ENCODE measurements around the gene PSENEN. TPM values are rescaled to one million over a fixed set of nuclear protein-coding genes. Genes with fewer than 3 reads are reported as not detected.
"Not testable (repeated sequence)": the region's sequence is repeated elsewhere in the genome, so short reads cannot be mapped to it uniquely, and the experiment has no call there.

Gene PSENEN
- total RNA-seq, 1 donor from 2014 or later: 50.6 TPM

DNA sequence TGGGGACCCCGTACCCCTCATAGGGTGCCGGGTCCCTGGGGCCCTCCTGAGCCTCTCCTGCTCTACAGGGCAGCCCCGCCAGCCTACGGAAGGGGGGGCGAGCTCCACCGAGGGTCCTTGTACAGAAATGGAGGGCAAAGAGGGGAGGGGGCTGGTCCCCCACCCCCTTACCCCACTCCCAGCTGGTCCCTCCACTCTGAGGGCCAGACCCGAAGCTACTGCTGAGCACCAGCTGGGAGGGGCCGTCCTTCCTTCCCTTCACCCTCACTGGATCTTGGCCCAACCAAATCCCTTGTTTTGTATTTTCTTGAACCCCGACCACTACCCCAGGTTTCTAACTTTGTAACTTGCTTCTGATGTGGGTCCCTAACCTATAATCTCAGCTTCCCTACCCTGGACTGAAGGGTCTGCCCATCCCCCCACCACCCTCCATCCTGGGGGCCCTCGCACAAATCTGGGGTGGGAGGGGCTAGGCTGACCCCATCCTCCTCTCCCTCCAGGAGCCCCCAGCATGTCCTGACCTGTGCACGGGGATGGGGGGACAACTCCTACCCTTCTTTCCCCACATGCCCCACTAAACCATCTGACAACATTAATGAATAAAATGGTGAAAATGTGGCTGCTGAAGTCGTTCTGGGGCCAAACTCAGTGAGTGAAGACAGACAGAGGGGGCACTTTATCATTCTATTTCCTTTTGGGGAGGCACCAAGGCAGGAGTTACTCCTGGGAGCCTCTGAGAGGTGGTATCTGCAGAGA, 42.9 kb downstream of the PSENEN start:
- H3K9me3 Mint-ChIP-seq: no peaks in the 10 kb centered on the region
- DNase-seq (ENCODE audit: low spot score): no peak
- intact Hi-C loops (cut with micrococcal nuclease): no loop called here
- H3K27me3 Mint-ChIP-seq (ENCODE audit: insufficient read depth): no peaks in the 10 kb centered on the region
- H3K27ac Mint-ChIP-seq: no peak overlapping the region
- H3K36me3 Mint-ChIP-seq (ENCODE audit: low read depth): peaks cover 4% of the 10 kb centered on the region
- H3K4me1 Mint-ChIP-seq (ENCODE audit: low read depth): no peaks in the 10 kb centered on the region
- no peak overlapping the region for H3K4me3 Mint-ChIP-seq

GRCh38 chr19:35789195-35789977, 43.9 kb downstream of the PSENEN start:
- intact Hi-C loops (cut with micrococcal nuclease): no loop called here
- Mint-ChIP-seq H3K4me3 (no peak overlapping the region), H3K9me3 (no peaks in the 10 kb centered on the region), H3K27me3 (ENCODE audit: insufficient read depth) (no peaks in the 10 kb centered on the region), H3K36me3 (ENCODE audit: low read depth) (peaks cover 2% of the 10 kb centered on the region), H3K4me1 (ENCODE audit: low read depth) (no peaks in the 10 kb centered on the region), H3K27ac (no peak overlapping the region)
- DNase-seq (ENCODE audit: low spot score): no peak

GRCh38 chr19:35789978-35790944, 44.8 kb downstream of the PSENEN start:
- no peak for DNase-seq (ENCODE audit: low spot score)
- peaks cover under 1% of the 10 kb centered on the region for H3K27me3 Mint-ChIP-seq (ENCODE audit: insufficient read depth)
- intact Hi-C loops (cut with micrococcal nuclease): no loop called here
- H3K4me3 Mint-ChIP-seq: no peak overlapping the region
- no peak overlapping the region for H3K27ac Mint-ChIP-seq
- H3K36me3 Mint-ChIP-seq (ENCODE audit: low read depth): peaks cover 2% of the 10 kb centered on the region
- H3K4me1 Mint-ChIP-seq (ENCODE audit: low read depth): no peaks in the 10 kb centered on the region
- H3K9me3 Mint-ChIP-seq: no peaks in the 10 kb centered on the region

DNA sequence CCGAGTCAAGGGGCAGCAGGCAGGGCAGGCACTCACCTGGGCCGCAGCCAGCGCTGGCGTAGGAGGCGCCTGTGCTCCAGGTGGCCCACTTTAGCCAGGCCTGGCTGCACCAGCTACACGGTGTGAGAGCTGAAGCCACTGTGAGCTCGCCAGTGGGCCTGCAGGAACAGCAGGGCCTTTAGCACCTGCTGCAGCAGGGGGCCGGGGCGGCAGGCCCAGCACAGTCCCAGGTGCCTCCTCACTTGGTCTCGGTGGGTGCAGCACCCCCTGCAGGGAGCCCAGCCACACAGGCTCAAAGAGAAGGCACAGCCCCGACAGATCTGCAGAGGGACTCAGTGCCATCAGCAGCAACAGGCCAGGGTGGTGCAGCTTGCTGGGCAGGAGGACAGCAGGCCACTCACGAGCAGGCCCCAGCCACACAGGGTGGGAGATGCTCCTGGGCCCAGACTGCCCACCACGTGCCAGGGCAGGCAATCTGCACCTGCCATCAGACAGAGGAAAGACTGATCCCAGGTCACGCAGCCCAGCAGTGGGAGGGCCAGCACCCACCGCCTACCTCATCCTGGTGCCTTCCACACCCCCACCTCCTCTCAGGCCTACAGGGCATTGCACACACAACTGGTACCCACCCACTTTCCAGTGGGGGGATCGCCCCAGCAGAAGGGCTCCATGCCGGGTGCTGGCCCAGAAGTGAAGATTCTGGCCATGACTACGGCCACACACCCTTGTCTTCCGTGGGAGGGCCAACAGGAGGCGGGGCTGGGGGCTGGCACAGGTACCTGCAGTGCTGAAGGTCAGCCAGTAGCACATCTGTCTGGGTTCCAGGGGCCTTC, 45.7 kb downstream of the PSENEN start:
- H3K27ac Mint-ChIP-seq: no peak overlapping the region
- no peaks in the 10 kb centered on the region for H3K36me3 Mint-ChIP-seq (ENCODE audit: low read depth)
- intact Hi-C loops (cut with micrococcal nuclease): no loop called here
- H3K4me3 Mint-ChIP-seq: no peak overlapping the region
- no peaks in the 10 kb centered on the region for H3K4me1 Mint-ChIP-seq (ENCODE audit: low read depth)
- DNase-seq (ENCODE audit: low spot score): no peak
- H3K9me3 Mint-ChIP-seq: no peaks in the 10 kb centered on the region
- peaks cover 7% of the 10 kb centered on the region for H3K27me3 Mint-ChIP-seq (ENCODE audit: insufficient read depth)

DNA sequence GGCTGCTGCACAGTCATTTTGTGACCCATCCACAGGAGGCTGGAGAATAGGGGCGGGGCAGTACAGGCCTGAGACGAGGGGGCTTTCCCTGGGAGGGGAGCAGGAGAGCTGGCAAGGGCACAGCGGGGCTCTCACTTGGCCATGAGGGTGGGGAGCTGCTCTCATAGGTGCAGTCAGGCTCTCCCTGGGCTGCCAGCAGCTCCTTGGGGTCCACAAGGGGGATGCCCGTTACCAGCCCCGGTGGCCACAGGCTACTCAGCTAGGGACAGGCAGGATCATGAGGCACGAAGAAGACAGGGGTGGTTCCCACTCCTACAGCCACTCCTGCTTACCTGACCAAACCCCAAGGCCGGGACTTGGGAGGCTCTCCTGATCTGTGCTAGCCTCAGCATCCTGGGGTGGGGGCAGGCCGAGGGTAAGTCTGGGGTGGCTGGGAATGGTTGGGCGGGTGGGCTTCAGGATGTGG, 46.4 kb downstream of the PSENEN start:
- Mint-ChIP-seq H3K9me3 (no peaks in the 10 kb centered on the region), H3K4me3 (no peak overlapping the region), H3K27me3 (ENCODE audit: insufficient read depth) (peaks cover 12% of the 10 kb centered on the region), H3K4me1 (ENCODE audit: low read depth) (no peaks in the 10 kb centered on the region), H3K27ac (no peak overlapping the region), H3K36me3 (ENCODE audit: low read depth) (no peaks in the 10 kb centered on the region)
- intact Hi-C loops (cut with micrococcal nuclease): no loop called here
- no peak for DNase-seq (ENCODE audit: low spot score)

- no peaks in the 10 kb centered on the region for H3K36me3 Mint-ChIP-seq (ENCODE audit: low read depth)
- H3K27me3 Mint-ChIP-seq (ENCODE audit: insufficient read depth): peaks cover 17% of the 10 kb centered on the region
- no peaks in the 10 kb centered on the region for H3K9me3 Mint-ChIP-seq
- no peak overlapping the region for H3K4me3 Mint-ChIP-seq
- no peak overlapping the region for H3K27ac Mint-ChIP-seq
- no peak for DNase-seq (ENCODE audit: low spot score)
- intact Hi-C loops (cut with micrococcal nuclease): no loop called here
- no peaks in the 10 kb centered on the region for H3K4me1 Mint-ChIP-seq (ENCODE audit: low read depth)
These were observed 46.9 kb downstream of the PSENEN start for GRCh38 chr19:35792312-35792711.

GRCh38 chr19:35792888-35793287, 47.4 kb downstream of the PSENEN start:
- no peak overlapping the region for H3K27ac Mint-ChIP-seq
- peaks cover 20% of the 10 kb centered on the region for H3K27me3 Mint-ChIP-seq (ENCODE audit: insufficient read depth)
- H3K4me1 Mint-ChIP-seq (ENCODE audit: low read depth): no peaks in the 10 kb centered on the region
- no peaks in the 10 kb centered on the region for H3K36me3 Mint-ChIP-seq (ENCODE audit: low read depth)
- no peaks in the 10 kb centered on the region for H3K9me3 Mint-ChIP-seq
- intact Hi-C loops (cut with micrococcal nuclease): no loop called here
- DNase-seq (ENCODE audit: low spot score): no peak
- H3K4me3 Mint-ChIP-seq: no peak overlapping the region

GRCh38 chr19:35793381-35794165, 48.1 kb downstream of the PSENEN start:
- H3K4me1 Mint-ChIP-seq (ENCODE audit: low read depth): no peaks in the 10 kb centered on the region
- H3K4me3 Mint-ChIP-seq: no peak overlapping the region
- H3K9me3 Mint-ChIP-seq: no peaks in the 10 kb centered on the region
- intact Hi-C loops (cut with micrococcal nuclease): no loop called here
- H3K36me3 Mint-ChIP-seq (ENCODE audit: low read depth): no peaks in the 10 kb centered on the region
- no peak for DNase-seq (ENCODE audit: low spot score)
- H3K27me3 Mint-ChIP-seq (ENCODE audit: insufficient read depth): peaks cover 25% of the 10 kb centered on the region
- H3K27ac Mint-ChIP-seq: no peak overlapping the region

DNA sequence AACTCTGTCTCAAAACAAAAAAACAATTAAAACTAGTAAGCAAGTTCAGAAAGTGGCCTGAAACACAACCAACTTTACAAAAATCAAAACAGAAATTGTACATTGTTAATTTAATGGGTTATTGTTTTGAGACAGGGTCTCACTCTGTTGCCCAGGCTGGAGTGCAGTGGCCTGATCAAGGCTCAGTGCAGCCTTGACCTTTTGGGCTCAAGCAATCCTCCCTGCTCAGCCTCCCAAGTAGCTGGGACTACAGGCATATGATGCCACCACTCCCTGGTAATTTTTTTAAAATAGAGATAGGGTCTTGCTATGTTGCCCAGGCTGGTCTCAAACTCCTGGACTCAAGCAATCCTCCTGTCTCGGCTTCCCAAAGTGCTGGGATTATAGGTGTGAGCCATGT, 50.1 kb downstream of the PSENEN start:
- H3K4me3 Mint-ChIP-seq; intact Hi-C loops (cut with micrococcal nuclease); DNase-seq (ENCODE audit: low spot score); H3K9me3 Mint-ChIP-seq; H3K4me1 Mint-ChIP-seq (ENCODE audit: low read depth); H3K36me3 Mint-ChIP-seq (ENCODE audit: low read depth); H3K27ac Mint-ChIP-seq: not testable (repeated sequence)
- peaks cover 32% of the 10 kb centered on the region for H3K27me3 Mint-ChIP-seq (ENCODE audit: insufficient read depth)

Data from activated T-helper 1 cell treated with anti-CD3 and anti-CD28 coated beads, Interleukin-12 subunit alpha, Interleukin-12 subunit beta, Interleukin-2, Interleukin-4 antibody, amounts not matched to agents 30 ng/mL and 10 ng/mL and 1 ng/mL, durations not matched to agents 14 hours and 24 hours and 36 hours (primary cell).